DND-41 (cell line): Measurements from ENCODE around the gene KIT.

Experiments
- ATAC-seq: fragments of 200-7000 bp; cut with Tn5 transposase; 3 replicates; pipeline ENCODE4 v1.9.1; 2021; ENCODE audit warnings: low read depth; ENCODE audit not compliant: insufficient read depth
- DNase-seq: peaks from one replicate; pipeline ENCODE4 v3.0.0-alpha.2; 2020
- H2AFZ ChIP-seq: 2 replicates; pipeline ENCODE4 v1.6.0; 2012; ENCODE audit warnings: low read depth, low read length
- H3K27ac ChIP-seq: 2 replicates; pipeline ENCODE4 v1.5.1; 2012; ENCODE audit warnings: low read length, inconsistent platforms
- H3K27me3 ChIP-seq: fragments of 200-600 bp; sonication (generic); 2 replicates; pipeline ENCODE4 v1.6.0; 2012; ENCODE audit warnings: low read length, mild to moderate bottlenecking, inconsistent platforms; ENCODE audit not compliant: insufficient read depth, poor library complexity
- H3K36me3 ChIP-seq: 2 replicates; pipeline ENCODE4 v1.5.1; 2012; ENCODE audit warnings: low read length, inconsistent platforms; ENCODE audit not compliant: insufficient read depth
- H3K4me1 ChIP-seq: 2 replicates; pipeline ENCODE4 v1.5.1; 2012; ENCODE audit warnings: mild to moderate bottlenecking, low read length; ENCODE audit not compliant: insufficient read depth
- H3K4me2 ChIP-seq: 2 replicates; pipeline ENCODE4 v1.6.0; 2012; ENCODE audit warnings: mild to moderate bottlenecking, moderate library complexity, low read length, inconsistent platforms; ENCODE audit not compliant: insufficient read depth
- H3K4me3 ChIP-seq, 2 experiments: fragments of 200-600 bp in 1 of 2; shearing (Covaris generic) in 1 of 2; 2 replicates each; pipeline ENCODE4 v1.5.1; 2012 to 2016; ENCODE audit warnings: inconsistent platforms in 2 of 2, low read length in 2 of 2, mild to moderate bottlenecking in 2 of 2, low read depth in 1 of 2, moderate library complexity in 1 of 2
- H3K79me2 ChIP-seq: 2 replicates; pipeline ENCODE4 v1.6.0; 2012; ENCODE audit warnings: low read length, inconsistent platforms; ENCODE audit not compliant: insufficient read depth
- H3K9ac ChIP-seq: 2 replicates; pipeline ENCODE4 v1.6.0; 2012; ENCODE audit warnings: low read depth, mild to moderate bottlenecking, inconsistent platforms, low read length, moderate library complexity
- H3K9me3 ChIP-seq: 2 replicates; pipeline ENCODE4 v1.5.1; 2012; ENCODE audit warnings: low read length, moderate library complexity, mild to moderate bottlenecking, inconsistent platforms; ENCODE audit not compliant: insufficient read depth, severe bottlenecking
- H4K20me1 ChIP-seq: 2 replicates; pipeline ENCODE4 v1.6.0; 2012; ENCODE audit warnings: low read length; ENCODE audit not compliant: insufficient read depth
- EZH2 ChIP-seq: IDR thresholded peaks from 3 replicates; pipeline ENCODE4 v1.6.1; 2012; ENCODE audit warnings: borderline replicate concordance, low read depth, mild to moderate bottlenecking, moderate library complexity, low read length, inconsistent platforms; ENCODE audit not compliant: severe bottlenecking
- TF ChIP-seq, protein P1 (sequence below): IDR thresholded peaks from 2 replicates; pipeline ENCODE4 v1.5.1; 2012; ENCODE audit warnings: borderline replicate concordance, low read length, moderate library complexity, mild to moderate bottlenecking; ENCODE audit not compliant: poor library complexity, severe bottlenecking; ENCODE audit errors: extremely low read depth

Gene KIT

GRCh38 chr4:54643958-54644751 lies 13.6 kb upstream of the KIT start:
- no peak for ATAC-seq
- Histone ChIP-seq H3K9ac (no peak overlapping the region), H3K4me1 (peaks cover 12% of the 10 kb centered on the region), H2AFZ (no peak overlapping the region), H3K4me2 (no peak overlapping the region), H3K4me3 (no peak overlapping the region), H3K9me3 (no peaks in the 10 kb centered on the region), H3K27ac (no peak overlapping the region), H3K79me2 (no peaks in the 10 kb centered on the region), H4K20me1 (no peaks in the 10 kb centered on the region), H3K36me3 (no peaks in the 10 kb centered on the region), H3K27me3 (no peaks in the 10 kb centered on the region)
- no peak for DNase-seq
- TF ChIP-seq, protein P1, sequence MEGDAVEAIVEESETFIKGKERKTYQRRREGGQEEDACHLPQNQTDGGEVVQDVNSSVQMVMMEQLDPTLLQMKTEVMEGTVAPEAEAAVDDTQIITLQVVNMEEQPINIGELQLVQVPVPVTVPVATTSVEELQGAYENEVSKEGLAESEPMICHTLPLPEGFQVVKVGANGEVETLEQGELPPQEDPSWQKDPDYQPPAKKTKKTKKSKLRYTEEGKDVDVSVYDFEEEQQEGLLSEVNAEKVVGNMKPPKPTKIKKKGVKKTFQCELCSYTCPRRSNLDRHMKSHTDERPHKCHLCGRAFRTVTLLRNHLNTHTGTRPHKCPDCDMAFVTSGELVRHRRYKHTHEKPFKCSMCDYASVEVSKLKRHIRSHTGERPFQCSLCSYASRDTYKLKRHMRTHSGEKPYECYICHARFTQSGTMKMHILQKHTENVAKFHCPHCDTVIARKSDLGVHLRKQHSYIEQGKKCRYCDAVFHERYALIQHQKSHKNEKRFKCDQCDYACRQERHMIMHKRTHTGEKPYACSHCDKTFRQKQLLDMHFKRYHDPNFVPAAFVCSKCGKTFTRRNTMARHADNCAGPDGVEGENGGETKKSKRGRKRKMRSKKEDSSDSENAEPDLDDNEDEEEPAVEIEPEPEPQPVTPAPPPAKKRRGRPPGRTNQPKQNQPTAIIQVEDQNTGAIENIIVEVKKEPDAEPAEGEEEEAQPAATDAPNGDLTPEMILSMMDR: no peak
- TF ChIP-seq EZH2: no peak

GRCh38 chr4:54645830-54646229 lies 11.9 kb upstream of the KIT start:
- Histone ChIP-seq H4K20me1 (no peaks in the 10 kb centered on the region), H3K36me3 (no peaks in the 10 kb centered on the region), H2AFZ (no peak overlapping the region), H3K4me1 (peaks cover 5% of the 10 kb centered on the region), H3K4me2 (no peak overlapping the region), H3K4me3 (no peak overlapping the region), H3K9ac (no peak overlapping the region), H3K27ac (no peak overlapping the region), H3K27me3 (no peaks in the 10 kb centered on the region), H3K79me2 (no peaks in the 10 kb centered on the region), H3K9me3 (no peaks in the 10 kb centered on the region)
- DNase-seq: no peak
- TF ChIP-seq, protein P1: no peak
- TF ChIP-seq EZH2: no peak
- ATAC-seq: no peak

DNA sequence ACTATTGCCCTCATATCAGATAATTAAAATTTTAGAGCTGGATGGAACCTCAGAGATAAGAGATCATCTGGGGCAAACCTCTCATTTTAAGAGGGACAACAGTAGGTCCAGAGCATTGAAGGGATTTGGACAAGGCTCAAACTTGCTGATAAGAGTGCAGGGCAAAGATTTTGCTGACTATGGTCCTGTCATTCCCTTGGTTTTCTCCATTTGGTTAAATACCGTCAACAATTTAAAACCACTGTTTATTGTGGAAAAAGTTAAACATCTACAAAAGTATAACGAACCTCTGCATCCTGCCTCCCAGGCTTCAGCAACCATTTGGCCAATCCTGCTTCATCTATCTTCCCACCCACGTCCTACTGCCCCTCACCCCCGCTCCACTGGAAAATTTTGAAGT lies 10.7 kb upstream of the KIT start:
- Histone ChIP-seq H3K36me3 (no peaks in the 10 kb centered on the region), H3K27ac (no peak overlapping the region), H3K79me2 (no peaks in the 10 kb centered on the region), H4K20me1 (no peaks in the 10 kb centered on the region), H2AFZ (no peak overlapping the region), H3K9ac (no peak overlapping the region), H3K27me3 (no peaks in the 10 kb centered on the region), H3K9me3 (no peaks in the 10 kb centered on the region), H3K4me3 (no peak overlapping the region), H3K4me2 (no peak overlapping the region), H3K4me1 (no peaks in the 10 kb centered on the region)
- DNase-seq (no peak), ATAC-seq (no peak)
- no peak for TF ChIP-seq EZH2
- TF ChIP-seq, protein P1: no peak

DNA sequence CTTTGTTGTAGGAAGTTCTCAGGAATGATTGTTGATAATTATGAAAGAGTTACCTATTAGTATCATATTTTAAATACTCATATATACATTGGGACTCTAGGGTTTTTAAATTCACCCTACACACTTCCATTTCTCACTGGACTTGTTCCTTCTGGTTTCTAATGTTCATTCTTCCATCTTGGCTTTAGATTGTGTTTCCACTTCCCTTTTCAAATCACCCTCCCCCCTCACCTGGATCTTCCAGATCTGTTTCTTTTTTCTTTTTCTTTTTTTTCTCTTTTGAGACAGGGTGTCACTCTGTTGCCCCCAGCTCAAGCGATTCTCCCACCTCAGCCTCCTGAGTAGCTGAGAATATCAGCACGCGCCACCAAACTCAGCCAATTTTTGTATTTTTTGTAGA lies 6.7 kb upstream of the KIT start:
- Histone ChIP-seq H3K79me2 (no peaks in the 10 kb centered on the region), H3K4me2 (no peak overlapping the region), H3K9me3 (no peaks in the 10 kb centered on the region), H3K4me1 (no peaks in the 10 kb centered on the region), H4K20me1 (no peaks in the 10 kb centered on the region), H2AFZ (no peak overlapping the region), H3K27ac (no peak overlapping the region), H3K27me3 (no peaks in the 10 kb centered on the region), H3K9ac (no peak overlapping the region), H3K4me3 (no peak overlapping the region), H3K36me3 (no peaks in the 10 kb centered on the region)
- DNase-seq (no peak), ATAC-seq (no peak)
- TF ChIP-seq, protein P1: no peak
- no peak for TF ChIP-seq EZH2
